ENCODE data around the gene CD44.

DNA sequence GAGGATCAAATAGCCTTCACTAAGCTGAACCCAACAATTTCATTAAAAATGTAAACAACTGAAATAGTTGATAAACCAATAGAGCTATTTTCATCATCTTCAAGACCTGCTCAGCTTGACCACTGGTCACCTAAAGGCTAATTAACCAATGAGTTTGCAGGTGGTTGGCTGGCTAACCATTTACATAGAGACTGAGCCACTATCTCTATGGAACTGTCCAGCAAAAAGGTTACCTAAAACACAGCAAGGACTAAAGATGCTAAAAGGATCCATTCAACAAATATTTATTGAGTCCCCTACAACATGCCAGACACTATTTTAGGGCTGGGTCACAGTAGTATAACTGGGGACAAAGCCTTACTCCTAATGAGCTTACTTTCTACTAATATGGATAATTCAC, 123.8 kb downstream of the CD44 start:
- TF ChIP-seq POLR2A (IDR thresholded peaks at IDR 0.05): no peak
- TF ChIP-seq, protein P1, sequence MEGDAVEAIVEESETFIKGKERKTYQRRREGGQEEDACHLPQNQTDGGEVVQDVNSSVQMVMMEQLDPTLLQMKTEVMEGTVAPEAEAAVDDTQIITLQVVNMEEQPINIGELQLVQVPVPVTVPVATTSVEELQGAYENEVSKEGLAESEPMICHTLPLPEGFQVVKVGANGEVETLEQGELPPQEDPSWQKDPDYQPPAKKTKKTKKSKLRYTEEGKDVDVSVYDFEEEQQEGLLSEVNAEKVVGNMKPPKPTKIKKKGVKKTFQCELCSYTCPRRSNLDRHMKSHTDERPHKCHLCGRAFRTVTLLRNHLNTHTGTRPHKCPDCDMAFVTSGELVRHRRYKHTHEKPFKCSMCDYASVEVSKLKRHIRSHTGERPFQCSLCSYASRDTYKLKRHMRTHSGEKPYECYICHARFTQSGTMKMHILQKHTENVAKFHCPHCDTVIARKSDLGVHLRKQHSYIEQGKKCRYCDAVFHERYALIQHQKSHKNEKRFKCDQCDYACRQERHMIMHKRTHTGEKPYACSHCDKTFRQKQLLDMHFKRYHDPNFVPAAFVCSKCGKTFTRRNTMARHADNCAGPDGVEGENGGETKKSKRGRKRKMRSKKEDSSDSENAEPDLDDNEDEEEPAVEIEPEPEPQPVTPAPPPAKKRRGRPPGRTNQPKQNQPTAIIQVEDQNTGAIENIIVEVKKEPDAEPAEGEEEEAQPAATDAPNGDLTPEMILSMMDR (IDR thresholded peaks at IDR 0.05): no peak
- TF ChIP-seq POLR2AphosphoS5 (IDR thresholded peaks at IDR 0.05): no peak
- no peak for TF ChIP-seq EP300 (IDR thresholded peaks at IDR 0.05)

Measured in gastroesophageal sphincter (tissue), 3 donors.